Left renal pelvis (tissue), 4 donors: ENCODE measurements around the gene KREMEN1. TPM values are rescaled to one million over a fixed set of nuclear protein-coding genes. Genes with fewer than 3 reads are reported as not detected.

Experiments
- DNase-seq, 4 donors: peaks; one replicate each; pipeline ENCODE4 v3.0.0-alpha.2; 2013; ENCODE audit warnings: low read depth in 4 of 4, low spot score in 3 of 4
- polyA plus RNA-seq, 4 donors: library from polyadenylated mRNA; unstranded; fragments of 120-200 nt; gene quantifications; one replicate each; pipeline ENCODE4 v1.2.1, GENCODE V29; 2013; ENCODE audit not compliant: insufficient read length in 4 of 4

The KREMEN1 gene
- polyA plus RNA-seq, 4 donors = 11.8 to 25.9 (median 21.3) TPM

DNA sequence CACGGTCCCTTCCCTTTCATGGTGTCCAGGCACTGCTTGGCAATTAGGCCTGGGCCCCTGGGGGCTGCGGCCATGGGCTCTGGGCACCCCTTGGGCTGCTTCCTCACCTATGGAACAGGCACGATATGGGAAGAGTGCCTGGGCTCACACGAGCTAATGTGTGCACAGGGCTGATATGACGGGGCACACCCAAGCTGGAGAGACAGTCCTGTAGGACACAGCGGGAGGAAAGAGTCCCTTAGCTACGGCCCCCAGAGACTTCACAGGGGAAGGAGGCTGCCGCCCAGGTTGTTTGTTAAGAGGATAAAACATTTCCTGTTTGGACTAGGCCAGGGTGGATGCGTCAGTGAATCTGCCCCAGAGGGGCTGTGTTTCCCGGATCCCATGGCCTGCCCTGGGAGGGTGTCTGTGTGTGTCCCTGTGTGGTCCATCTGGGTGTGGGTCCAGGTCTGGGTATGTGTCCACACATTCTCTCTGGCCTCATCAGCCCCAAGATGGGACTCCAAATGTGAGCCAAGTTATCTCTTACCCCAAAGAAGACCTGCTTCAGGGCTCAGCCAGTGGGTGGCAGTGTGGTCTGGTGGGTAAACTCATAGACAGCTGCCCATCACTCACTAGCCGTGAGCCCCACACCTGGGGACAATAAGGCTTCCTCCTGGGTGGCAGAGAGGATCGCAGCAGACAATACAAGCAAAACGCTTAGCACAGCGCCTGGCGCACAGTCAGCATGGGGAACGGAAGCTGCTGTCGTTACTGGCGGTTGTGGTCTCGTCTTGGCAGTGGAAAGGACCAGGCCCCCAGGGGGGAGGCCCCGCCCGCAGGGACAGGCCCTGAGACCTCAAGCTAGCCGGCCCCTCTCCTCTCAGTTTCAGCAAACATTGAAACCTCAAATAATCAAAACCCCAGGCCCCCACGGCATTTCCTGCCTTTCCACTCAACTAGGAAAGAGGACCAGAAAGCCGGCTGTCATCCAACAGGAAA lies 129.7 kb downstream of the KREMEN1 start:
- DNase-seq = no peak

DNA sequence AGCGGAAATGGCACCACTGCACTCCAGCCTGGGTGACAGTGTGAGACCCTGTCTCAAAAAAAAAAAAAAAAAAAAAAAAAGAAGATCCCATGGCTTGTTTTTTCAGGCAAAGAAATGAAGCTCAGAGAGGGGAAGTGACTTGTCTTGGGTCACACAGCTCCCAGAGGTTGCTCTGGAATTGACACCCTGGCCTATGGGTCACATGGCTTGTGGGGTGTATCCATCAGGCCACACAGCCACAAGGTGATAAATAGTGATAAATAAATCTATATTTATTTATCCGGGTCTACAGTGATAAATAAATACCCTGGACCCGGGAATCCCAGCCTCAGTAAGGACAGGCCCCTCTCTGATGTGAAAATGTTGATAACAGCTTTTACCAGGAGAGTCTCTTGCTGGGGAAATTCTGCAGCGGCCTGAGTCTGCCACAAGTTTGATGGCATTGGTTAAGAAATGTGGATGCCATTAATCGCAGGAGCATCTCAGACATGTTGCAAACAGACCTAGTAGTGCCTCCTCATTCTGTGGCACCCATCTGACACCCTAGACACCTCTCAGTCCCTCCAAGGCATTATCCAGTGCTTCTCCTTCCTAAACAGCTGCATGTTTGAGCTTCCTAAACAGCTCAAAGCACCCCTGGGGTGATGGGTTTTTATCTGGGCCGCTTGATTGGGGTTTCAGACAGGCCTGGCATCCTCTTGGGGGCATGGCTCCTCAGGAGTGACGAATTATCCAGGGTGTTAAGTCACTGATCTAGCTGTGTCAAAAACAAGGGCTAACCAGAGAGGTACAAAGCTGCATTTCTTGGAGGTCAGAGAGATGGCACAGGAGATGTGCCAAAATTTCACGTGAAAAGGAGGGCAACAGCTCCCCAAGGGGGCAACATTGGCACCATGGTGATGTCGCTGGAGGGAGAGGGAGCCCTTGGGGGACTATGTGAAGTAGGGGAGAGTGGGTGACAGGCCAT lies 130.9 kb downstream of the KREMEN1 start:
- DNase-seq = no peak

DNA sequence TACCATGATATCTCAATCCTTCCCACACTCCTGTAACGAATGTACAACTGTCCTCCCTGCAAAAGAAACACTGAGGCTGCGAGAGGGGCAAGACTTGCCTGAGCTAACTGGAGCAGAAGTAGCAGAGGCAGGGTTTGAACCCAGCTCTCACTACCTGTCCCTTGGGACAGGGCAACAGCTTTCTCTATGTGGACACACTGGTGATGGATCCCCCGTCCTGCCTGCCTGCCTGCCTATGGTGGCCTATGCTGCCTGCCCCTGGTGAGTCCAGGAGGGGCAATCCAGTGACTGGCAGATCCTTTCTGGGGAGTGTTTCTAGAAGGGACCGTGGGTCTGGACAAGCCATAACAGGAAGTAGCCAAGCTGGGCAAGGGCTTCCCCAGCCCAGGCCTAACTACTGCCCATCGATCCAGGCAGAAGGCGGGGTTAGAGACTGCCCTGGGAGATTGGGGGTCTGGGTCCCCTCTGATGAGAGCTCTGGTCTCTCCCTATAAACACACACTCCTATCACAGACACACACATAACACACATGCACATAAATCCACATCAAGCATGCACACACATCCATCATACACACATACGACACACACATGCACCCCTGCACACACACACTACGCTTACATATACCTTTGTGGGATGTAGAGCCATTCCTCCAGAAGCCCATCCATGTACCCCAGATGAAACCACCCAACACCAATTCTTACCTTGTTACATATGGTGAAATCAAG lies 131.8 kb downstream of the KREMEN1 start:
- DNase-seq = no peak

DNA sequence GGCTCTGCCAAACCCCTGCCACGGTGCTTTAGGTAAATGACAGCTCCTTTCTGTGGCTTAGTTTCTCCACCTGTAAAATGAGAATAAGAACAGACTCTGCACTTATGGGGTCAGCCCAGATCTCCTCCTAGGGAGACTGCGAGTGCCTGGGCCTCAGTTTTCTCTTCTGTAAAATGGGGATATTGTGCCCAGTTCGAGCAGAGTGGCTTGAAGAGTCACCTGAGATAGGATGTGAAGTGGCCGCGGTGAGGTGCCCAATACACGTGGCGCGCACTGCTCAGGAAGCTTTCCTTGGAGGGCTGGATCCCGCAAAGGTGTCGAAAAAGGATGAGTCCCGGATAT lies 132.4 kb downstream of the KREMEN1 start:
- DNase-seq = no peak

DNA sequence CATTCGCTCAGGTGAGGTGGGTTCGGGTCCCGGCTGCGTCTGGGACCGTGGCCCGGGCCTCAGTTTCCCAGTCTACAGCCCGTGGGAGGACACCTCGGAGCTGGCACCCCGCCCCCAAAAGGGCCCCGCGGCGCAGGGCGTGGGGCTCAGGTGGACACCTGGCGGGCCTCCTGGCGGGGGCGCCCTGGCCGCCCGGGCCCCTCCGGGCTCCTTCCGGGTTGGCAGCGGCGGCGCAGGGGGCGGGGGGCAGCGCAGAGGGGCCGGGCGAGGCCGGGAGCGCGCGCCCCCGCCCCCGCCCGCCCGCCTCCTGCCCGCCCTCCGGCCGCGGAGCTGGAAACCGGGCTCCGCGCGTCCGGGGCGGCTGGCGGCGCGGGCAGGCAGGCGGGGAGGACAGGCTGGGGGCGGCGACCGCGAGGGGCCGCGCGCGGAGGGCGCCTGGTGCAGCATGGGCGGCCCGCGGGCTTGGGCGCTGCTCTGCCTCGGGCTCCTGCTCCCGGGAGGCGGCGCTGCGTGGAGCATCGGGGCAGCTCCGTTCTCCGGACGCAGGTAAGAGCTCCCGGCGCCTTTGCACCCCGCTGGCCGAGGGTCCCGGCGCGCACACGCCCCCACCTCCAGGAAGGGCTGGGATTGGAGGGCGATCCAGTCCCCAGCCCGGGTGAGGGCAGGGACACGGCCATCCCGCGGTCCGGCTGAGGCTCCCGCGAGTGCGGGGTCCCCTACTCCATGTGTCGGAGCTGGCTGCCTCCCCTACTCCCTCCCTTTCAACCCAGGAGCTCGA lies 132.9 kb downstream of the KREMEN1 start, which contains the start of gene EMID1:
TSS of gene EMID1 (plus strand) at position 303 of the 778 bp plus-strand sequence. CDS start at position 446, 143 bp downstream.
- no peak for DNase-seq

DNA sequence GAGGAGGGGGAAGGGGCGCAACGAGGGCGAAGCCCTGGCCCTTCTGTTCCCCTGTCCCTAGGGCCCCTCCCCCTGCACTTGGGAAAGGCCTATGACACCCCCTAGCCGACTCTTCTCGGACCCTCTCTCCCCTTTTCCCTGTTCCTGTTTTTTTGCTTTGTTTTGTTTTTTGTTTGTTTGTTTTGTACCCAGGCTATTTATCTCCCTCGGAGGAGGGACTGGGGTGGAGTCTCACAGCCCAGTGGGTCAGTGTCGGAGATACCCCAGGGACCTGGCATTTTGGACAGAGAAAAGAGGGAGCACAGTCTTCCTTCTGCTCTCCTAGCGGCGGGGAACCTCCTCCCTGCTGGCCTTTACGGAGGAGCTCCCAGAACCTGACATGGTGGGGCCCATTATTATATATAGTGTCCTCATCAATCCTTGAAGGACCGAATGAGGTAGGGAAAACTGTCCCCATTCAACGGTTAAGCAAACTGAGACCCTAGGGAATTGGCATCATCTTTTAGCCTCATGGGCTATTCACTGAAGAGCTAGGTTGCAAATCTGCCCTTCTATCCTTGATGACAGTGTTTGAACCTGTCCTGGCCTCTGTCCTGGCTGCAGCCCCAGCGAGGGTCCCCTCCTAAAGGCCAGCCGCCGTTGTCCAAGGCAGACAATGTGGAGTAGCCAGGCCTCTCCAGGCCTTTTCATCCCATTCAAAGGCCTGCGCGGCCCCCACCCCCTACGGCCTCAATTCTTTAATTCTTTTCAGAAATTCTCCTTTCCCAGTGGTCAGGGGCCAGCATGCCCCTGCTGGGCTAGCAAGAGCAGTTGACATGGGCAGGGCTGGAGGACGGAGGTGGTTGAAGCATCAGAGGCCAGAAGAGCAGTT lies 133.8 kb downstream of the KREMEN1 start:
- DNase-seq = no peak

DNA sequence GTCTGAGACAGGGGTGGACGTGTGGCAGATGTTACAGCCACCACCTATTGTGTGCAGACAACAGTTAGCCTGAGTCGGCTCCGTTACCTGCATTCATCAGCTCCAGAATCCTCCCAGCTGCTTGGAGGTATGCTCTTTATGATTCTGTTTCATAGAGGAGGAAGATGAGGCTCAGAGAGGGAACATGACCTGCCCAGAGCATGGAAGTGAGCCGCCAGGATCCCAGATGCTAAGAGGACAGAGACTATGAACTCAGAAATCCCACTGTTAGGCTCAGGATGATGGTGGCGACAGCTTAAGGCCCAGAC lies 134.4 kb downstream of the KREMEN1 start:
- DNase-seq = no peak

DNA sequence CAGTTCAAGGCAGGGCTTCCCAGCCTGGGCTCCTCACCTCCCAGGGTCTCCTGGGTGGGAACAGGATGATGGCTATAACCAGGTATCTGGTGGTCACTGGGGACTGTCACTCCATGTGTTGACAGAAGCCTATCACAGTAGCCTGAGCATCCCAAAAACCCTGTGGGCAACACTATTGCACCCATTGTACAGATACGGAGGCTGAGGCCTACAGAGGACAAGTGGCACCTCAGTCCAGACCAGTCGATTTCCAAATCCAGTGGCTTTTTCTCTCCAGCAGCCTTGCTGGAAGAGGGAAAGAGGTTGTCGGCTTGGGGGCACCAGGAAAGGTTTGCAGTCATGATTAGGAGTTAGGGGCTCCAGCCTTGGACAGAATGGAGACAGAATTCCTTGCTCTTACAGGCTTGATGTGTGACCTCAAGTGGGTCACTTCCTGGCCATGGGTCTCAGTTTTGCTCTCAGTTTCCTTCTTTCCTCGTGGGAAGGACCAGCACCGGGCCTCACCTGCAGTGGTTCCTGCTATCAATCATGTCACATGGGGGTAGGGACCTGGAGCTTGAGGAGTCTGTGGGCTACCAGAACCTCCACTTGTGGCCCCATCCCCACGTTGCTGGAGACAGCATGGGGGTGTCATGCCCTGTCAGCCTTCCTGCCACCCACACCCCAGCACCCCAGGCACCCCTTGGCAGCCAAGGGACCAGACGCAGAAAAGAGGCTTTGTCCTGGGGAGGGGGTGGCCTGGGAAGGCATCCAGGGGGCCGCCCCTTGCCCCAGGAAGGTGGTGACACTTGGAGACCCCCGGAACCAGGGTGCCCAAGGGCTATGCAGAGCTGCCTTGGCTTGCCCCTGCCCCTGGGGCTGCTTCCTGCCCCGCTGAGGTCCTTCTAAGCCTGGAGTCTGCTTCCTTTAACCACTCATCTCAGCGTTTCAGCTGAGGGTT lies 135.0 kb downstream of the KREMEN1 start:
- no peak for DNase-seq

DNA sequence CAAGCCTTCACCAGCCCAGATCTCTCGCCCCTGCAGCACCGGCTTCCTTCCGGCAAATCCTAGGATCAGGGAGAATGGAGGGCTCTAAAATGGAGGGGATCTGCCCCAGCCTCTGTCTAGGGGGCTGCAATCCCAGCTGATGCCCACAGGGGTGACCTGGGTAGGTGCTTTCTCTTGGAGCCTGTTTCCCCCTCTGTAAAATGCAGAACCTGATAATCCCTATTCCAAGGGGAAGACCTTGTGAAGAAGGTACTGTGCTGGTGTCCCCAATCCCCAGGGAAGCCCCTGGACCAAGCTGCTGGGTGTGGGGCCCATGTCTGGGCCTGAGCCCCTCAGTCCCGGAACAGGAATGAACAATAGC lies 135.6 kb downstream of the KREMEN1 start:
- DNase-seq = no peak

DNA sequence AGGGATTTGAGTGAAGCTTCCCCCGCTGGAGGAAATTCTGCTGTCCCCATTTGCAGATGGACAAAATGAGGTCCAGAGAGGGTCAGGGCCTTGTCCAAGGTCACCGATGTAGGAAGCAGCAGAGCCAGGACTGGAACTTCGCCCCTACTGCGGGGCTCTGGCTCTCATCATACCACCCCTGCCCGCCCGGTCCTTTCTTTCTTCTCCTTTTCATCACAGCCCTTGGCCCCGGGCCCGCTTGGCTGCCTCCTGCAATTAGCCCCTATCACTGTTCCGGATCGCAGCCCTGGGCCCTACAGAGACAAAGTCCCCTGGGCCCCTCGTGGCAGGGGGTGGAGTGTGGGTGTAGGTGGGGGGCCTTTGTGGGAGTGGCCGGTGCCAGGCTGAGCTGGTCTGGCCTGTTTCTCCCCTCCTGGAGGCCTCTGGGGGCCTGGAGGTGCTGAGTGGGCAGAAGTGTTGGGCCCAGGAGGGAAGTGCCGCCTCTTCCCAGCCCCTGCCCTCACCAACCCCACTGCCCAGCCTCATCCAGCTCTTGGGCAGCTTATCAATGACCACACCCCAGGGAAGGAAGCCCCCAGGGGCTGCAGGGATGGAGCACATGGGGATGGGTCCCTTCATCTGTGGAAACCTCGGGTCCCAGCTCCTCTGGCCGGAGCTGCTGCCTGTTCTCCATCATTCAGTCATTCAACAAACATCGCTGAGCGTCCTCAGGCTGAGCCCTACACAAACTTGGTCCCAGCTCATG lies 136.2 kb downstream of the KREMEN1 start:
- peak in 2 of 4 donors; percentile 57 to 74 for DNase-seq

DNA sequence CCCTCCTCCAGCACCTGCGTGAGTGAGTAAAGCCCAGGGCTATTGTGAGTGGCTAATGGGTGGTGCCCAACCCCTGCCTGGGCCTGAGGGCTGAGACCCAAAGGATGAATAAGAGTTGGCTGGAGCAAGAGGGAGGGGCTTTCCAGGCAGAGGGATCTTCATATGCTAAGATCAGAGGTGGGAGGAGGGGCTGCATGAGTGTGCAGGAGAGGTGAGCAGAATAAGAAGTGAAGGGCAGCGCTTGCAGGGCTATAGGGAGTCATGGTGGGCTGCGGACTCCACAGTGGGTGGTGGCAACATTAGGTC lies 136.7 kb downstream of the KREMEN1 start:
- DNase-seq = no peak

DNA sequence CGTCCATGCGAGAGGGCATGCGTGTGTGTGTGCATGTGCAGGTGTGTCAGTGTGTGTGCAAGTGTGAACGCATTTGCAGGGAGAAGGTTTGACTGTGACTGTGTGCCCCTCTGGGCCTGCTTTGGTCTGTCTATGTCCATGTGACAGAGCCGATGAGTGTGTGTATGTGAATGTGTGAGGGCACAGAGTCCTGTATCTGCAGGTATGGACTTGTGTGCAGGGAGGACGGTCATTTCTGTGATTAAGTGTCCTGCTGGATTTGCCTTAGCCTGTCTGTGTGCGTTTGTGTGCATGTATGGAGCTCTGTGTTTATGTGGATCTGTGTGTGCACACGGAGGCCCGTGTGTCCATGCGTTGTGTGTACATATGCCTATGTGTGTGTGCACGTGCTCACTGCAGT lies 138.2 kb downstream of the KREMEN1 start:
- DNase-seq = no peak

DNA sequence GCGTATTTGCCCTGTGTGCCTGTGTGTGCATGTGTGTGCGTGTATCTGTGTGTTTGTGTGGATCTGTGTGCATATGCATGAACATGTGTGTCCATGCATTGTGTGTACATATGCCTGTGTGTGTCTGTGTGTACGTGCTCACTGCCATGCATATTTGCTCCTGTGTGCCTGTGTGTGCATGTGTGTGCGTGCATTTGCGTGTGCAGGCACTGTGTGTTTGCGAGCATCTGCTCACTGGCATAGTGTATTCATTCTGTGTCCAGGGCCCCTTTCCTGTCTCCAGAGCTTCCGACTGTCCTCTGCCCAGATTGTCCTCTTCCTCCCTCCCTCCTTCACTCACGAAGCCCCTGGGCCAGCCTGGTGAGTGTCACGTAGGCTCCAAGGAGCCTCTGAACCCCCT lies 138.6 kb downstream of the KREMEN1 start:
- no peak for DNase-seq

DNA sequence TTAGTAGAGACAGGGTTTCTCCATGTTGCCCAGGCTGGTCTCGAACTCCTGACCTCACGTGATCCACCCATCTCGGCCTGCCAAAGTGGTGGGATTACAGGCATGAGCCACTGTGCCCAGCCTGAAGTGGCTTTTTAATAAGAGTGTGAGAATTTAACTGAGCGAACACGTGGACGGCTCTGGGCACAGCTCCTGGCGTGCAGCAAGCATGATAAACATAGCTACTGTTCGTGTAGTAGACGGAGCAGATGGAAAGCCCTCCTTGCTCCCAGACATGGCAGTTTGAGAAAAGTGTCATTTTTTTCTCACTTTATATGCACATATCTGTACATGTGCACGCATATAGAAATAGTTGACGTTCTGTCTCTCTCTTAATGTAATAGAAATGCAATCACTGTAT lies 139.9 kb downstream of the KREMEN1 start:
- DNase-seq = no peak

DNA sequence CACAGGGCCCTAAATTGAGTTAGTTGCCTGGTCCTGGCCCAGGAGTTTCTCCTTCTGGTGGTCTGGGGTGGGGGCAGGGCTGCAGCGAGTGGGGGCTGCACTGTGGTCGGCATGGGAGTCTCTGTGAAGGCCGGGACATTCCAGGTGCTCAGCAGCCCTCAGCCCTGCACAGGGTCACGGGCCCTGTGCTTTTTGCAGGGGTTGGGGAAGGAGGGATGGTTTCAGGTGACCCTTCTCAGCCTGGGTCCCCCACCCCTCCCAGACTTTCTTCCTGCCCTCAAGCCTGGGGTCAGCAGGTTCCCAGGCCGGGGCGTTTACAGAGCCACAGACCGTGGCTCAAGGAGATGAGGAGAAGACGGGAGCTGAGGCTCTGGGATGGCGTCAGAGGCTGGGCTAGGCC lies 140.7 kb downstream of the KREMEN1 start:
- peak in 1 of 4 donors; percentile 31 for DNase-seq

DNA sequence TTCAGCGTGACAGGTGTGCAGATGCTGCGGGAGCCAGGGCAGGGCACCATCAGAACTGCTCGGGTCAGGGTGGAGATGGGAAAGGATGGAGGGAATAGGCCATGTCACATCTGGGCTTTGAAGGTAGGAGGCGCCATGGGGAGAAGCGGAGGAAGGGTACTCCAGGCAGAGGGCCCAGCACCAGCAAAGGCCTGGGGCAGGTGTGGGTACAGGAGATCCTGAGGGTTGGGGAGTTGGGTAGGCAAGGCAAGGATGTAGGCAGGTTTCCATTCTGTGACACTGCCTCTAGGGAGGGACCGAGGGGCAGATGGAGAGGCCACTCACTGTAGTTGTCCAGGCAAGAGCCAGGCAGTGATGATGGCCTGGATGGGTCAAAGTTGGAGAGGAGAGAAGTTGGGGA lies 141.4 kb downstream of the KREMEN1 start:
- no peak for DNase-seq

DNA sequence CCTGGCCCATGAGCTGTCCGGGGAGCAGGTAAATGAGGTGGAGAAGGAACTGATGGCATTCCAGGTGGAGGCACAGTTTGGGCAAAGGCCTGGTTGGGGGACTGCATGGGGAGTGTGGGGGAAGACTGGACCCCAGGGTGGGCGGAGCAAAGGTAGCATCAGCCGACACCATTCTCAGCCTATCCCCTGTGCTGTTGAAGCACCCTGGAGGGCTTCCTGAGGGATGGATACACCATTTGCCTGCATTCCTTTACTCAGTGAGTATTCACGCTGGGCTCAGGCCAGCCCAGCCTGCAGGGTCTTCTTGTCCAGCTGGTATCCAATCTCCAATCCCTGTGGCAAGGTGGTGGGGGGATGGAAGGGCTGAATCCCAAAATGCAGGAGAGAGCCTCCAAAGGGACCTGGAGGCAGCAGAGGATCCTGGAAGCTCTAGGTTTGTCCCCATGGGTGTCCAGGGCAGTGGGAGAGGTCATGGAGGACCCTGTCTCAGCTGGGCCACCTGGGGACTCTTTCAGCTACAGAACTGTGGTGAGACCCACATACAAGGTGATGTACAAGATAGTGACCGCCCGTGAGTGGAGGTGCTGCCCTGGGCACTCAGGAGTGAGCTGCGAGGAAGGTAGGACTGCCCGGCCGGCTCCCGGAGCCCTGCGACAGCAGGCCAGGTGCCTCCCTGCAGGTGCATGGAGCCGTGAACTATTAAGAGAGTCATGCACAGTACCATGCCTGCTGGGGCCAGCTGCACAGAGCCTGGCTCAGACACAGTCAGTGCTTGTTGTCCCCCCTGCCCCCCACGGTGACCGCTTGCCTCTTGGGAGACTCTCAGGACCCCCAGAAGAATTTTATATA lies 142.4 kb downstream of the KREMEN1 start:
- no peak for DNase-seq
